GM12878 (cell line): ENCODE results near the gene VCPKMT. TPM values are rescaled to one million over a fixed set of nuclear protein-coding genes. Genes with fewer than 3 reads are reported as not detected.

Experiments
- ATAC-seq: fragments of 200-7000 bp; cut with Tn5 transposase; 3 replicates; pipeline ENCODE4 v1.9.1; 2020; ENCODE audit warnings: mild to moderate bottlenecking, moderate library complexity
- BruUV-seq: library from RNA; stranded (reverse); fragments of 400-500 nt; replicated peaks from 2 replicates; lab custom pipeline; 2021; lab: Mats Ljungman, UMichigan
- CTCF ChIA-PET: fragments of 300-600 bp; sonication (Branson Sonifier 250); formaldehyde crosslinking; extraction: SDS; loops from one replicate; lab custom pipeline; 2021; ENCODE audit warnings: inconsistent platforms; lab: Yijun Ruan, JAX
- POLR2A ChIA-PET: fragments of 350-600 bp; formaldehyde crosslinking; extraction: SDS; loops from one replicate; lab custom pipeline; 2021; ENCODE audit warnings: inconsistent platforms; lab: Charles Lee
- RAD21 ChIA-PET: fragments of 300-600 bp; sonication (Branson Sonifier 250); formaldehyde crosslinking; loops from one replicate; lab custom pipeline; 2023; ENCODE audit warnings: antibody characterized with exemption; ENCODE audit not compliant: unreplicated experiment; lab: Charles Lee
- SMC1A ChIA-PET: fragments of 300-600 bp; sonication (Branson Sonifier 250); formaldehyde crosslinking; loops from one replicate; lab custom pipeline; 2023; ENCODE audit not compliant: unreplicated experiment, uncharacterized antibody; lab: Charles Lee
- DNase-seq: peaks from one replicate; pipeline ENCODE4 v3.0.0-alpha.2; 2011; ENCODE audit warnings: low read depth, low spot score
- FAIRE-seq: peaks from 3 replicates; lab custom pipeline; 2011; peaks lifted over from hg19 to GRCh38; lab: Jason Lieb, UNC
- H2AFZ ChIP-seq: 2 replicates; pipeline ENCODE4 v1.6.0; 2011; ENCODE audit warnings: low read depth, low read length, control low read depth; ENCODE audit not compliant: control insufficient read depth
- H3K27ac ChIP-seq: 2 replicates; pipeline ENCODE4 v1.5.1; 2011; ENCODE audit warnings: control low read depth; ENCODE audit not compliant: control insufficient read depth, insufficient read depth
- H3K27me3 ChIP-seq, 2 experiments: replicated peaks in 1 of 2; 2 replicates each; pipeline versions ENCODE4 v1.6.0 to v1.6.1; 2011; ENCODE audit warnings: low read length in 1 of 2; ENCODE audit not compliant: control insufficient read depth in 2 of 2, insufficient read depth in 2 of 2
- H3K36me3 ChIP-seq, 2 experiments: 2 replicates each; pipeline ENCODE4 v1.5.1; 2011; ENCODE audit warnings: low read length in 1 of 2; ENCODE audit not compliant: control insufficient read depth in 2 of 2, insufficient read depth in 2 of 2
- H3K4me1 ChIP-seq: 2 replicates; pipeline ENCODE4 v1.6.1; 2011; ENCODE audit warnings: mild to moderate bottlenecking, low read length, moderate library complexity, mixed read lengths; ENCODE audit not compliant: control insufficient read depth, insufficient read depth
- H3K4me2 ChIP-seq: 2 replicates; pipeline ENCODE4 v1.6.0; 2011; ENCODE audit warnings: control low read depth; ENCODE audit not compliant: control insufficient read depth, insufficient read depth
- H3K4me3 ChIP-seq: fragments of 200-600 bp; sonication (generic); 2 replicates; pipeline ENCODE4 v1.5.1; 2016
- H3K79me2 ChIP-seq: 2 replicates; pipeline ENCODE4 v1.6.0; 2011; ENCODE audit warnings: low read length; ENCODE audit not compliant: control insufficient read depth, insufficient read depth
- H3K9ac ChIP-seq: 2 replicates; pipeline ENCODE4 v1.8.0; 2011; ENCODE audit warnings: low read length, control low read depth, mixed read lengths; ENCODE audit not compliant: control insufficient read depth, insufficient read depth
- H3K9me3 ChIP-seq: replicated peaks from 3 replicates; pipeline ENCODE4 v1.5.1; 2011; ENCODE audit warnings: mild to moderate bottlenecking, low read length; ENCODE audit not compliant: control insufficient read depth, insufficient read depth
- H4K20me1 ChIP-seq: 2 replicates; pipeline ENCODE4 v1.6.0; 2011; ENCODE audit not compliant: control insufficient read depth, insufficient read depth
- BACH1 ChIP-seq: fragments of 450-650 bp; IDR thresholded peaks from 2 replicates; pipeline ENCODE4 v1.6.1; 2017; ENCODE audit warnings: mild to moderate bottlenecking, borderline replicate concordance
- BCL11A ChIP-seq: IDR thresholded peaks from 2 replicates; pipeline ENCODE4 v1.6.1; 2011; ENCODE audit warnings: low read depth, low read length
- CBX5 ChIP-seq: sonication (generic); IDR thresholded peaks from 2 replicates; pipeline ENCODE4 v1.6.1; 2016; ENCODE audit warnings: low read depth, moderate library complexity, mild to moderate bottlenecking, inconsistent platforms
- CREM ChIP-seq: IDR thresholded peaks from 2 replicates; pipeline ENCODE4 v1.6.1; 2014; ENCODE audit warnings: antibody characterized with exemption, low read depth
- ESRRA ChIP-seq: IDR thresholded peaks from 2 replicates; pipeline ENCODE4 v1.6.1; 2012; ENCODE audit warnings: mild to moderate bottlenecking, low read length, improper control_type of control experiment
- HDGF ChIP-seq: fragments of 450-650 bp; IDR thresholded peaks from 2 replicates; pipeline ENCODE4 v1.6.1; 2016; ENCODE audit warnings: antibody characterized with exemption
- KDM1A ChIP-seq: fragments of 200-600 bp; sonication (generic); IDR thresholded peaks from 2 replicates; pipeline ENCODE4 v1.6.1; 2016; ENCODE audit warnings: borderline replicate concordance
- PML ChIP-seq: IDR thresholded peaks from 2 replicates; pipeline ENCODE4 v1.6.1; 2012; ENCODE audit warnings: low read length, inconsistent platforms
- RAD21 ChIP-seq: IDR thresholded peaks from 2 replicates; pipeline ENCODE4 v1.6.1; 2011; ENCODE audit warnings: mild to moderate bottlenecking, low read depth, low read length, moderate library complexity; ENCODE audit not compliant: insufficient read depth
- RB1 ChIP-seq: fragments of 450-650 bp; formaldehyde crosslinking; IDR thresholded peaks from 2 replicates; pipeline ENCODE4 v1.6.1; 2017; ENCODE audit warnings: mild to moderate bottlenecking, borderline replicate concordance
- TCF12 ChIP-seq: IDR thresholded peaks from 2 replicates; pipeline ENCODE4 v1.6.1; 2011; ENCODE audit warnings: low read depth, mild to moderate bottlenecking, low read length
- ZSCAN29 ChIP-seq: fragments of 450-650 bp; IDR thresholded peaks from 2 replicates; pipeline ENCODE4 v1.6.1; 2017; ENCODE audit warnings: mild to moderate bottlenecking, moderate library complexity
- WGBS: methylation state at CpG from one replicate; pipeline ENCODE4 v1.1.6; 2016; ENCODE audit warnings: low lambda C conversion rate; ENCODE audit not compliant: insufficient replicate concordance, insufficient coverage; ENCODE audit errors: missing lambda C conversion rate; 5-methylcytosine and 5-hydroxymethylcytosine counted together
- in situ Hi-C: fragments of 300-500 bp; cut with MboI; formaldehyde crosslinking; loops from 9 replicates; pipeline ENCODE4 v1.14.3; 2018; ENCODE audit warnings: mixed read lengths
- intact Hi-C: fragments of 100-400 bp; cut with micrococcal nuclease; formaldehyde crosslinking; loops from one replicate; pipeline ENCODE4 v1.14.2; 2022; ENCODE audit not compliant: unreplicated experiment
- polyA plus RNA-seq, 11 experiments: library from polyadenylated mRNA; depleted of rRNA in 4 of 11; unstranded in 6 of 11; stranded (reverse) in 5 of 11; fragments of >200 nt; fragmentation: Nextera tagmentation in 4 of 11; fragmentation: Illumina TruSeq in 1 of 11; extraction: Ambion mirVana in 4 of 11; extraction: Trizol in 1 of 11; gene quantifications; 1 replicate in 1 of 11; 2 replicates in 10 of 11; pipeline versions ENCODE4 v1.2.1 to v1.2.3, GENCODE V29; 2011 to 2016; ENCODE audit warnings: inconsistent platforms in 2 of 11, missing spikeins in 2 of 11, low read depth in 1 of 11
- total RNA-seq, 4 experiments: library from RNA; depleted of rRNA in 3 of 4; stranded (reverse); fragments of >200 nt in 3 of 4; fragmentation: Illumina TruSeq in 1 of 4; extraction: Trizol in 1 of 4; gene quantifications; 2 replicates each; pipeline versions ENCODE4 v1.2.1 to v1.2.3, GENCODE V29; 2013 to 2021
- TF ChIP-seq, protein P1 (sequence below): fragments of 450-650 bp; IDR thresholded peaks from 2 replicates; pipeline ENCODE4 v1.6.1; 2017; ENCODE audit warnings: low read depth, mild to moderate bottlenecking, moderate library complexity
- TF ChIP-seq, protein P2 (sequence below): fragments of 450-650 bp; IDR thresholded peaks from 2 replicates; pipeline ENCODE4 v1.6.1; 2017; ENCODE audit warnings: borderline replicate concordance
- TF ChIP-seq, protein P3 (sequence below): IDR thresholded peaks from 2 replicates; pipeline ENCODE4 v1.6.1; 2012; ENCODE audit warnings: low read length, inconsistent platforms

VCPKMT gene
- total and polyA plus RNA-seq, 10 of the 15 experiments (the other 5 are each of a cell fraction or from before 2014, with no cell fraction given) = 8.5 to 18.4 (median 12.8) TPM

DNA sequence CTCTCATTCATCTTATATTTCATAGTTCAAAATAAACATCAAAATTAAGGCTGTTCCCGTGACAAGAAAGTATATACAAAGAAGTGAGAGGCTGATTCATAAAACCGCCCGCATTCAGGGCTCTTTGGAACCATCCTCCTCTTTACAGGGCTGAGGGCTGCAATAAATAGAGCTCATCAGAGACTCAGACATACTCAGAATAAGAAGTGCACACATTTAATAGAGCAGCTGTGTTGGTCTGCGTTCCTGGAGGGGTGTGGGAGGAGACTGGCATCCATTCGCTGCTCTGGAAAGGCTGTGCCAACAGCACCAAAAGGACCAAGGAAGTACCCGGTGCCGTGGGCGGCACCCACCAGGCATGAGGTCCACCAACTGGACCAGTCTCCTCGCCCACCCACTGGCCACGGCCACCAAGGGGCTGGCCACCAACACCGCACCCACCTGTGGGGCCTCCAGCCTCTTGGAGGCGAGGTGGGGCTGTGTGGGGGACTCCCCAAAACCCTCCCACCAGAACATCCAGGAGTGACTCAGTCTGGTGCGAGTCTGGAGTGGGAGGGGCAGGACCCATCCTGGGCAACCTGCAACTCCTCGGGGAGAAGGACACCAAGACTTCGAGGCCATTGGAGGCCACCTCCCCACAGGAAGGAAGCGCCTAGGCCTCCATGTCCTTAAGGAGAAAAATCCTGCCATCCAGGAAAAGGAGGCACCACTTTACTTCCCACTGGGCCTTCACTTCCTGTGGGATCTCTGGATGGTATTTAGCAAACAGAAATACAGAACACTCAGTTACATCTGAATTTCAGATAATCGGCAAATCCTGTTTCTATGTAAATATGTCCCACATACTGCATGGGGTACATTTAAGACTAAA is 32.7 kb downstream of the VCPKMT start (continued):
- TF ChIP-seq, protein P1, sequence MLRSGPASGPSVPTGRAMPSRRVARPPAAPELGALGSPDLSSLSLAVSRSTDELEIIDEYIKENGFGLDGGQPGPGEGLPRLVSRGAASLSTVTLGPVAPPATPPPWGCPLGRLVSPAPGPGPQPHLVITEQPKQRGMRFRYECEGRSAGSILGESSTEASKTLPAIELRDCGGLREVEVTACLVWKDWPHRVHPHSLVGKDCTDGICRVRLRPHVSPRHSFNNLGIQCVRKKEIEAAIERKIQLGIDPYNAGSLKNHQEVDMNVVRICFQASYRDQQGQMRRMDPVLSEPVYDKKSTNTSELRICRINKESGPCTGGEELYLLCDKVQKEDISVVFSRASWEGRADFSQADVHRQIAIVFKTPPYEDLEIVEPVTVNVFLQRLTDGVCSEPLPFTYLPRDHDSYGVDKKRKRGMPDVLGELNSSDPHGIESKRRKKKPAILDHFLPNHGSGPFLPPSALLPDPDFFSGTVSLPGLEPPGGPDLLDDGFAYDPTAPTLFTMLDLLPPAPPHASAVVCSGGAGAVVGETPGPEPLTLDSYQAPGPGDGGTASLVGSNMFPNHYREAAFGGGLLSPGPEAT = no peak; the same call in 1 of the 2 replicates
- TF ChIP-seq, protein P2, sequence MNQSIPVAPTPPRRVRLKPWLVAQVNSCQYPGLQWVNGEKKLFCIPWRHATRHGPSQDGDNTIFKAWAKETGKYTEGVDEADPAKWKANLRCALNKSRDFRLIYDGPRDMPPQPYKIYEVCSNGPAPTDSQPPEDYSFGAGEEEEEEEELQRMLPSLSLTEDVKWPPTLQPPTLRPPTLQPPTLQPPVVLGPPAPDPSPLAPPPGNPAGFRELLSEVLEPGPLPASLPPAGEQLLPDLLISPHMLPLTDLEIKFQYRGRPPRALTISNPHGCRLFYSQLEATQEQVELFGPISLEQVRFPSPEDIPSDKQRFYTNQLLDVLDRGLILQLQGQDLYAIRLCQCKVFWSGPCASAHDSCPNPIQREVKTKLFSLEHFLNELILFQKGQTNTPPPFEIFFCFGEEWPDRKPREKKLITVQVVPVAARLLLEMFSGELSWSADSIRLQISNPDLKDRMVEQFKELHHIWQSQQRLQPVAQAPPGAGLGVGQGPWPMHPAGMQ = no peak
- peak; percentile 34; the same call in 1 of the 2 replicates for TF ChIP-seq CREM

DNA sequence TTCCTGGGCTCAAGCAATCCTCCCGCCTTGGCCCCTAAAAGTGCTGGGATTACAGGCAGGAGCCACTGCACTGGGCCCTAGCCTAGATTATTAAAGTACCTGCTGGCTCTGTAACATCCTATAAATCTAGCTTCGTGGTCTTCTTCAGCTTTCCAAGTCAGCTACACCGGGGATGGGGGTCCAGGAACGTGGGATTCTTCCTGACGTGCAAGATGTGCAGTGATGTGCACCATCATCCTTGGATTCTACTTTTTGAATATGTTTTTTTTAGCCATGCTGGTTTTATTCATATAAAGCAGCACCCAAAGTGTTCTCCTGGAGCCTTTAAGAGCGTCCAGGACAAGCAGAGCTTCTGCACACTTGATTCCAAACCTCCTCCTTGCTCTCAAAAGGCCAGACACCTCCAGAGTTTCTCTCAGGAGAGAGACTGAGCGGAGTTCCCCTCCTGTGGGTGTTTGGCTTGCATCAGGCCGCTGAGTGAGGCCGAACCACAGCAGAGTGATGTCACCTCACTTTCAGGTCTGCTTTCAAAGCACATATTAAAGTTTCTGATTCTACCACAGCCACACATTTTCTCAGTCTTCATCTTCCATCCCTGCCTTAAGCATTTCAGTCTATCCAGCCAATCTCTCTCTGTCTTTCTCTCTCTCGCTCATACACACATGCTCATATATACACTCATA is 33.4 kb downstream of the VCPKMT start:
- CTCF ChIA-PET = interaction anchor here (0.5 to 3.8 kb wide), 18 partner anchors 11 to 230 kb away, joined by 3 to 20 read pairs (median 6); partner anchors contain the start of gene NEMF
- peak; percentile 72 for ATAC-seq
- peak; percentile 84; the same call in 1 of the 2 replicates for TF ChIP-seq BACH1
- TF ChIP-seq BCL11A = peak; percentile 97
- no peak for TF ChIP-seq ESRRA
- no peak for TF ChIP-seq RAD21
- TF ChIP-seq PML = no peak; the same call in 1 of the 2 replicates
- TF ChIP-seq, protein P3, sequence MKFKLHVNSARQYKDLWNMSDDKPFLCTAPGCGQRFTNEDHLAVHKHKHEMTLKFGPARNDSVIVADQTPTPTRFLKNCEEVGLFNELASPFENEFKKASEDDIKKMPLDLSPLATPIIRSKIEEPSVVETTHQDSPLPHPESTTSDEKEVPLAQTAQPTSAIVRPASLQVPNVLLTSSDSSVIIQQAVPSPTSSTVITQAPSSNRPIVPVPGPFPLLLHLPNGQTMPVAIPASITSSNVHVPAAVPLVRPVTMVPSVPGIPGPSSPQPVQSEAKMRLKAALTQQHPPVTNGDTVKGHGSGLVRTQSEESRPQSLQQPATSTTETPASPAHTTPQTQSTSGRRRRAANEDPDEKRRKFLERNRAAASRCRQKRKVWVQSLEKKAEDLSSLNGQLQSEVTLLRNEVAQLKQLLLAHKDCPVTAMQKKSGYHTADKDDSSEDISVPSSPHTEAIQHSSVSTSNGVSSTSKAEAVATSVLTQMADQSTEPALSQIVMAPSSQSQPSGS = peak; percentile 98
- no peak for TF ChIP-seq ZSCAN29
- no peak for TF ChIP-seq KDM1A
- peak; percentile 46; the same call in 1 of the 2 replicates for TF ChIP-seq CBX5
- peak; percentile 77; the same call in 1 of the 2 replicates for TF ChIP-seq TCF12
- no peak for TF ChIP-seq RB1
- TF ChIP-seq HDGF = no peak; the same call in 1 of the 2 replicates

More for the DNA sequence above, 33.4 kb downstream of the VCPKMT start:
- Histone ChIP-seq H3K4me2 (peak overlapping the region; percentile 100), H3K36me3 (no peaks in the 10 kb centered on the region), H3K27me3 (no peaks in the 10 kb centered on the region), H3K27ac (peak overlapping the region; percentile 95), H2AFZ (no peak overlapping the region; the same call in 1 of the 2 replicates), H3K79me2 (peaks cover 12% of the 10 kb centered on the region), H3K9me3 (no peaks in the 10 kb centered on the region), H3K9ac (peak overlapping the region; percentile 81), H3K4me1 (peaks cover 62% of the 10 kb centered on the region), H4K20me1 (no peaks in the 10 kb centered on the region), H3K4me3 (peak overlapping the region; percentile 29; the same call in 1 of the 2 replicates)
- intact Hi-C loops (loop anchor here (1.0 to 2.0 kb wide), 7 partner anchors 18 to 221 kb away; partner anchors contain the start of gene ARF6), in situ Hi-C loops (no loop called here)
- DNase-seq (peak; percentile 92), FAIRE-seq (peak; percentile 86)
- POLR2A ChIA-PET = interaction anchor here (0.7 to 3.8 kb wide), 14 partner anchors 9 to 217 kb away, joined by 3 to 42 read pairs (median 4); no protein-coding TSS in a partner anchor
- WGBS = 15% methylated on average over 10 of the region's 10 CpGs
- RAD21 ChIA-PET = interaction anchor here (0.5 to 3.9 kb wide), 18 partner anchors 11 to 230 kb away, joined by 3 to 99 read pairs (median 8); partner anchors contain the start of gene NEMF
- SMC1A ChIA-PET = interaction anchor here (0.7 to 3.9 kb wide), 25 partner anchors 11 to 230 kb away, joined by 3 to 74 read pairs (median 5); partner anchors contain the start of gene NEMF
- no TSS peak for BruUV-seq
